Endodermal cell (in vitro differentiated cells): ENCODE results near the gene TBC1D4. TPM values are rescaled to one million over a fixed set of nuclear protein-coding genes. Genes with fewer than 3 reads are reported as not detected.

Source experiments
- DNase-seq: peaks from one replicate; pipeline ENCODE4 v3.0.0-alpha.2; 2017
- H3K27ac ChIP-seq: 2 replicates; pipeline ENCODE4 v1.5.1; 2013; ENCODE audit warnings: mild to moderate bottlenecking, low read depth, low read length, moderate library complexity
- H3K27me3 ChIP-seq: 2 replicates; pipeline ENCODE4 v1.6.1; 2013; ENCODE audit warnings: mild to moderate bottlenecking, low read length, moderate library complexity; ENCODE audit not compliant: insufficient read depth, control insufficient read depth, poor library complexity, severe bottlenecking
- H3K36me3 ChIP-seq: 2 replicates; pipeline ENCODE4 v1.7.0; 2013; ENCODE audit warnings: mild to moderate bottlenecking, low read length, moderate library complexity; ENCODE audit not compliant: control insufficient read depth, insufficient read depth
- H3K4me1 ChIP-seq: one replicate; pipeline ENCODE4 v1.7.0; 2013; ENCODE audit warnings: low read length; ENCODE audit not compliant: control insufficient read depth, insufficient read depth
- H3K4me3 ChIP-seq: 2 replicates; pipeline ENCODE4 v1.5.1; 2013; ENCODE audit warnings: mild to moderate bottlenecking, low read length, moderate library complexity
- H3K9ac ChIP-seq: 2 replicates; pipeline ENCODE4 v1.6.1; 2013; ENCODE audit warnings: mild to moderate bottlenecking, low read length, moderate library complexity; ENCODE audit not compliant: poor library complexity, severe bottlenecking; ENCODE audit errors: extremely low read depth
- H3K9me3 ChIP-seq: 2 replicates; pipeline ENCODE4 v1.6.1; 2013; ENCODE audit warnings: mild to moderate bottlenecking, low read length, moderate library complexity; ENCODE audit not compliant: control insufficient read depth
- H3K27ac Mint-ChIP-seq: 2 replicates; pipeline ENCODE4 v1.8.0; 2020; ENCODE audit warnings: mixed read lengths
- H3K27me3 Mint-ChIP-seq: 2 replicates; pipeline ENCODE4 v1.8.0; 2021; ENCODE audit warnings: mild to moderate bottlenecking, mixed read lengths; ENCODE audit not compliant: insufficient read depth
- H3K36me3 Mint-ChIP-seq: 2 replicates; pipeline ENCODE4 v1.8.0; 2020; ENCODE audit warnings: low read depth, mixed read lengths
- H3K4me1 Mint-ChIP-seq: 2 replicates; pipeline ENCODE4 v1.8.0; 2020; ENCODE audit warnings: mixed read lengths
- H3K4me3 Mint-ChIP-seq: 2 replicates; pipeline ENCODE4 v1.8.0; 2020; ENCODE audit warnings: mild to moderate bottlenecking, moderate library complexity, mixed read lengths
- H3K9me3 Mint-ChIP-seq: 2 replicates; pipeline ENCODE4 v1.8.0; 2020; ENCODE audit warnings: mild to moderate bottlenecking, mixed read lengths
- whole genome bisulfite sequencing, 2 experiments: methylation state at CpG; one replicate each; pipeline versions ENCODE4 v1.1.5 to v1.1.7; 2013; ENCODE audit warnings: missing lambda C conversion rate in 2 of 2, mixed read lengths in 1 of 2; ENCODE audit not compliant: insufficient coverage in 1 of 2, insufficient read length in 1 of 2; 5-methylcytosine and 5-hydroxymethylcytosine counted together
- total RNA-seq, 2 donors: library from RNA; stranded (reverse); fragmentation: NEBNext Ultra II Directional in 1 of 2; extraction: Animal tissue kit (Norgen Biotek cat#: 25700) in 1 of 2; gene quantifications; 2 replicates in 1 of 2; 3 replicates in 1 of 2; pipeline ENCODE4 v1.2.1, GENCODE V29; 2021
- TF ChIP-seq, protein P1 (sequence below): fragments of 200-600 bp; sonication (generic); conservative IDR thresholded peaks from 2 replicates; pipeline ENCODE4 v1.5.0; 2021; ENCODE audit warnings: antibody characterized with exemption, mild to moderate bottlenecking

The TBC1D4 gene
- total RNA-seq, 2 donors from 2014 or later: 3.2 to 4.7 TPM

- peaks cover 66% of the 10 kb centered on the region for H3K27me3 ChIP-seq
- Mint-ChIP-seq H3K4me3 (no peak overlapping the region), H3K4me1 (peaks cover 11% of the 10 kb centered on the region), H3K9me3 (peaks cover 6% of the 10 kb centered on the region), H3K27me3 (peaks cover 71% of the 10 kb centered on the region), H3K27ac (peak overlapping the region; percentile 56), H3K36me3 (no peaks in the 10 kb centered on the region)
- no peak overlapping the region for H3K9ac ChIP-seq
- H3K4me1 ChIP-seq: no peaks in the 10 kb centered on the region
- no peak overlapping the region for H3K27ac ChIP-seq
- no peaks in the 10 kb centered on the region for H3K36me3 ChIP-seq
- peak; percentile 59 for DNase-seq
- WGBS, 2 experiments: 62 to 68% methylated on average over 5 to 6 of the region's 6 CpGs
- TF ChIP-seq, protein P1, sequence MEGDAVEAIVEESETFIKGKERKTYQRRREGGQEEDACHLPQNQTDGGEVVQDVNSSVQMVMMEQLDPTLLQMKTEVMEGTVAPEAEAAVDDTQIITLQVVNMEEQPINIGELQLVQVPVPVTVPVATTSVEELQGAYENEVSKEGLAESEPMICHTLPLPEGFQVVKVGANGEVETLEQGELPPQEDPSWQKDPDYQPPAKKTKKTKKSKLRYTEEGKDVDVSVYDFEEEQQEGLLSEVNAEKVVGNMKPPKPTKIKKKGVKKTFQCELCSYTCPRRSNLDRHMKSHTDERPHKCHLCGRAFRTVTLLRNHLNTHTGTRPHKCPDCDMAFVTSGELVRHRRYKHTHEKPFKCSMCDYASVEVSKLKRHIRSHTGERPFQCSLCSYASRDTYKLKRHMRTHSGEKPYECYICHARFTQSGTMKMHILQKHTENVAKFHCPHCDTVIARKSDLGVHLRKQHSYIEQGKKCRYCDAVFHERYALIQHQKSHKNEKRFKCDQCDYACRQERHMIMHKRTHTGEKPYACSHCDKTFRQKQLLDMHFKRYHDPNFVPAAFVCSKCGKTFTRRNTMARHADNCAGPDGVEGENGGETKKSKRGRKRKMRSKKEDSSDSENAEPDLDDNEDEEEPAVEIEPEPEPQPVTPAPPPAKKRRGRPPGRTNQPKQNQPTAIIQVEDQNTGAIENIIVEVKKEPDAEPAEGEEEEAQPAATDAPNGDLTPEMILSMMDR: no peak
- H3K4me3 ChIP-seq: no peak overlapping the region
- peaks cover 14% of the 10 kb centered on the region for H3K9me3 ChIP-seq
Measured at GRCh38 chr13:75458696-75459422, 23.1 kb downstream of the TBC1D4 start.

DNA sequence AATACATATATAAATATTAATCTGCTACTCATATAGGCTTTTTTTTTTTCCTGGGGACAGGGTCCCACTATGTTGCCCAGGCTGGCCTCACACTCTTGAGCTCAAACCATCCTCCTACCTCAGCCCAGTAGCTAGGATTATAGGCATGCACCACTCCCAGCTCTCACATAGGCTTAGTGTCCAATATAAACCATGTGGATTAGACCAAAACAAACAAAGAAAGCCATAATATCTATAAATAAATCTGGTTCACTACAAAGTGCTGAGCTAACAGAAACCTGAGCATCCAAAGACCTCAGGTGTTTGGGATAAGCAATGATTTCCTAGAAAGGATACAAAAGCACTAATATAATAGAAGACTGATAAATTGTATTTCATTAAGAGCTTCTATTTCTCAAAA, 26.0 kb downstream of the TBC1D4 start:
- no peaks in the 10 kb centered on the region for H3K9me3 ChIP-seq
- no peaks in the 10 kb centered on the region for H3K36me3 Mint-ChIP-seq
- H3K9me3 Mint-ChIP-seq: no peaks in the 10 kb centered on the region
- H3K27me3 ChIP-seq: peaks cover 42% of the 10 kb centered on the region
- H3K4me3 ChIP-seq: no peak overlapping the region
- H3K36me3 ChIP-seq: no peaks in the 10 kb centered on the region
- no peak overlapping the region for H3K27ac ChIP-seq
- peaks cover 49% of the 10 kb centered on the region for H3K27me3 Mint-ChIP-seq
- TF ChIP-seq, protein P1: no peak
- H3K4me3 Mint-ChIP-seq: no peak overlapping the region
- DNase-seq: no peak
- no peaks in the 10 kb centered on the region for H3K4me1 ChIP-seq
- no peak overlapping the region for H3K9ac ChIP-seq
- H3K4me1 Mint-ChIP-seq: peaks cover 6% of the 10 kb centered on the region
- H3K27ac Mint-ChIP-seq: no peak overlapping the region

GRCh38 chr13:75454497-75454896, 27.5 kb downstream of the TBC1D4 start:
- Histone ChIP-seq H3K9me3 (no peaks in the 10 kb centered on the region), H3K4me3 (no peak overlapping the region), H3K9ac (no peak overlapping the region), H3K27ac (no peak overlapping the region), H3K4me1 (no peaks in the 10 kb centered on the region), H3K36me3 (no peaks in the 10 kb centered on the region), H3K27me3 (peaks cover 32% of the 10 kb centered on the region)
- Mint-ChIP-seq H3K9me3 (no peaks in the 10 kb centered on the region), H3K4me3 (no peak overlapping the region), H3K4me1 (peaks cover 7% of the 10 kb centered on the region), H3K36me3 (no peaks in the 10 kb centered on the region), H3K27me3 (peaks cover 36% of the 10 kb centered on the region), H3K27ac (no peak overlapping the region)
- no peak for DNase-seq
- 89% methylated on average over 1 of the region's 1 CpG; no CpG with 5 or more reads in 1 of the 2 experiments for WGBS, 2 experiments
- TF ChIP-seq, protein P1: no peak
